HCT116 (cell line): ENCODE data around the gene GPR107. TPM values are rescaled to one million over a fixed set of nuclear protein-coding genes. Genes with fewer than 3 reads are reported as not detected.

ENCODE experiments used
- ATAC-seq: fragments of 200-7000 bp; cut with Tn5 transposase; 2 replicates; pipeline ENCODE4 v1.9.1; 2020; ENCODE audit warnings: mild to moderate bottlenecking, moderate library complexity
- BruUV-seq: library from RNA; stranded (reverse); fragments of 400-500 nt; replicated peaks from 2 replicates; lab custom pipeline; 2021; lab: Mats Ljungman, UMichigan
- CTCF ChIA-PET: fragments of 300-600 bp; sonication (Branson Sonifier 250); formaldehyde crosslinking; loops from one replicate; lab custom pipeline; 2021; ENCODE audit warnings: antibody characterized with exemption; lab: Charles Lee
- POLR2A ChIA-PET: fragments of 300-600, 350-600 bp; sonication (Branson Sonifier 250); formaldehyde crosslinking; loops from one replicate; lab custom pipeline; 2021; ENCODE audit warnings: antibody characterized with exemption; lab: Charles Lee
- RAD21 ChIA-PET, 2 experiments: fragments of 300-600 bp; sonication (Branson Sonifier 250); formaldehyde crosslinking; loops; one replicate each; lab custom pipeline; 2023; ENCODE audit warnings: low total read pairs in 2 of 2; ENCODE audit not compliant: uncharacterized antibody in 2 of 2, unreplicated experiment in 2 of 2, low non-redundant PET in 1 of 2; lab: Charles Lee
- DNase-seq: peaks from one replicate; pipeline ENCODE4 v3.0.0-alpha.2; 2010; ENCODE audit warnings: low read depth, low spot score
- H2AFZ ChIP-seq: fragments of 200-600 bp; shearing (Covaris generic), sonication (generic); 2 replicates; pipeline ENCODE4 v1.6.1; 2017; ENCODE audit warnings: low read depth, mixed run types, mixed read lengths, antibody characterized with exemption, low read length; ENCODE audit not compliant: poor library complexity, severe bottlenecking
- H3K27ac ChIP-seq: 2 replicates; pipeline ENCODE4 v1.5.1; 2012; ENCODE audit warnings: low read depth, low read length
- H3K27me3 ChIP-seq: fragments of 200-600 bp; sonication (generic); 2 replicates; pipeline ENCODE4 v1.6.1; 2016; ENCODE audit warnings: mixed run types, low read length, mixed read lengths; ENCODE audit not compliant: insufficient read depth
- H3K36me3 ChIP-seq, 2 experiments: fragments of 200-500 bp in 1 of 2; fragments of 200-600 bp in 1 of 2; sonication (Bioruptor generic) in 1 of 2; sonication (generic) in 1 of 2; 2 replicates each; pipeline versions ENCODE4 v1.5.1 to v1.6.1; 2014 to 2016; ENCODE audit warnings: low read length in 2 of 2, inconsistent platforms in 1 of 2, mixed read lengths in 1 of 2, mixed run types in 1 of 2; ENCODE audit not compliant: insufficient read depth in 2 of 2, control insufficient read depth in 1 of 2
- H3K4me1 ChIP-seq, 2 experiments: fragments of 200-600 bp in 1 of 2; sonication (generic) in 1 of 2; 2 replicates each; pipeline versions ENCODE4 v1.5.1 to v1.6.1; 2012 to 2017; ENCODE audit warnings: low read length in 2 of 2, inconsistent platforms in 1 of 2, mild to moderate bottlenecking in 1 of 2, mixed read lengths in 1 of 2, mixed run types in 1 of 2, moderate library complexity in 1 of 2; ENCODE audit not compliant: insufficient read depth in 2 of 2, control insufficient read depth in 1 of 2
- H3K4me2 ChIP-seq: fragments of 200-600 bp; sonication (generic); 2 replicates; pipeline ENCODE4 v1.6.1; 2017; ENCODE audit warnings: mixed run types, low read length, mixed read lengths
- H3K4me3 ChIP-seq, 2 experiments: fragments of 200-600 bp in 1 of 2; sonication (generic) in 1 of 2; replicated peaks in 1 of 2; 2 replicates each; pipeline ENCODE4 v1.5.1; 2011 to 2016; ENCODE audit warnings: low read length in 2 of 2, control low read depth in 1 of 2, low read depth in 1 of 2, mild to moderate bottlenecking in 1 of 2, mixed read lengths in 1 of 2, mixed run types in 1 of 2
- H3K79me2 ChIP-seq: fragments of 200-600 bp; sonication (generic); 2 replicates; pipeline ENCODE4 v1.6.1; 2017; ENCODE audit warnings: mild to moderate bottlenecking, mixed run types, low read length, moderate library complexity, mixed read lengths; ENCODE audit not compliant: insufficient read depth
- H3K9ac ChIP-seq: fragments of 200-600 bp; sonication (generic); 2 replicates; pipeline ENCODE4 v1.6.1; 2016; ENCODE audit warnings: low read length, mixed read lengths
- H3K9me2 ChIP-seq: fragments of 200-600 bp; sonication (generic), shearing (Covaris generic); 2 replicates; pipeline ENCODE4 v1.6.1; 2017; ENCODE audit warnings: mixed run types, mild to moderate bottlenecking, moderate library complexity; ENCODE audit not compliant: insufficient read depth
- H3K9me3 ChIP-seq, 2 experiments: fragments of 200-500 bp in 1 of 2; fragments of 200-600 bp in 1 of 2; sonication (Bioruptor generic) in 1 of 2; sonication (generic) in 1 of 2; 2 replicates each; pipeline ENCODE4 v1.6.1; 2014 to 2017; ENCODE audit warnings: low read length in 2 of 2, mixed read lengths in 2 of 2, inconsistent platforms in 1 of 2, low read depth in 1 of 2, mild to moderate bottlenecking in 1 of 2, mixed run types in 1 of 2, moderate library complexity in 1 of 2; ENCODE audit not compliant: control insufficient read depth in 1 of 2, insufficient read depth in 1 of 2
- H4K20me1 ChIP-seq: fragments of 200-600 bp; sonication (generic), shearing (Covaris generic); 2 replicates; pipeline ENCODE4 v1.6.1; 2017; ENCODE audit warnings: mixed run types, mild to moderate bottlenecking, moderate library complexity; ENCODE audit not compliant: insufficient read depth
- CBX3 ChIP-seq: IDR thresholded peaks from 2 replicates; pipeline ENCODE4 v1.6.1; 2012; ENCODE audit warnings: low read depth
- EGR1 ChIP-seq: IDR thresholded peaks from 2 replicates; pipeline ENCODE4 v1.6.1; 2012; ENCODE audit warnings: low read depth
- EZH2 ChIP-seq: fragments of 200-600 bp; sonication (generic); IDR thresholded peaks from 2 replicates; pipeline ENCODE4 v1.6.1; 2017; ENCODE audit warnings: antibody characterized with exemption, mixed run types
- FOSL1 ChIP-seq: IDR thresholded peaks from 2 replicates; pipeline ENCODE4 v1.6.1; 2012; ENCODE audit warnings: low read depth
- JUND ChIP-seq: IDR thresholded peaks from 2 replicates; pipeline ENCODE4 v1.6.1; 2012
- POLR2A ChIP-seq: IDR thresholded peaks from 2 replicates; pipeline ENCODE4 v1.7.0; 2011; ENCODE audit warnings: borderline replicate concordance; ENCODE audit not compliant: insufficient read depth, insufficient read length; ENCODE audit errors: extremely low read depth
- POLR2AphosphoS5 ChIP-seq: IDR thresholded peaks from 2 replicates; pipeline ENCODE4 v1.6.1; 2011; ENCODE audit warnings: mild to moderate bottlenecking, low read depth, low read length, moderate library complexity
- RAD21 ChIP-seq: IDR thresholded peaks from 2 replicates; pipeline ENCODE4 v1.6.1; 2012; ENCODE audit warnings: low read depth, mild to moderate bottlenecking
- SIN3A ChIP-seq: IDR thresholded peaks from 2 replicates; pipeline ENCODE4 v1.6.1; 2012; ENCODE audit warnings: low read depth
- SP1 ChIP-seq: IDR thresholded peaks from 2 replicates; pipeline ENCODE4 v1.6.1; 2012; ENCODE audit warnings: low read depth
- SRF ChIP-seq: IDR thresholded peaks from 2 replicates; pipeline ENCODE4 v1.6.1; 2012; ENCODE audit warnings: low read depth
- YY1 ChIP-seq: IDR thresholded peaks from 2 replicates; pipeline ENCODE4 v1.6.1; 2011; ENCODE audit warnings: low read length, low read depth, moderate library complexity, mild to moderate bottlenecking; ENCODE audit not compliant: insufficient replicate concordance; ENCODE audit errors: extremely low read depth
- ZNF274 ChIP-seq: fragments of 200-500 bp; sonication (Bioruptor generic); IDR thresholded peaks from 2 replicates; pipeline ENCODE4 v1.6.1; 2014; ENCODE audit warnings: mild to moderate bottlenecking, low read depth, low read length, inconsistent platforms
- intact Hi-C: fragments of 100-400 bp; cut with micrococcal nuclease; formaldehyde crosslinking; loops from 2 replicates; pipeline ENCODE4 v1.10.0; 2022
- total RNA-seq: library from RNA; stranded (reverse); gene quantifications from one replicate; pipeline ENCODE4 v1.2.1, GENCODE V29; 2021; ENCODE audit not compliant: unreplicated experiment
- TF ChIP-seq, protein P1 (sequence below): IDR thresholded peaks from 2 replicates; pipeline ENCODE4 v1.6.1; 2012
- TF ChIP-seq, protein P2 (sequence below), 3 experiments: fragments of 200-600 bp in 1 of 3; sonication (generic) in 1 of 3; IDR thresholded peaks in 2 of 3; conservative IDR thresholded peaks in 1 of 3; 2 replicates each; pipeline ENCODE4 v1.5.1; 2012 to 2017; ENCODE audit warnings: low read depth in 2 of 3, low read length in 2 of 3, antibody characterized with exemption in 1 of 3, borderline replicate concordance in 1 of 3, control low read depth in 1 of 3, mild to moderate bottlenecking in 1 of 3, mixed read lengths in 1 of 3, mixed run types in 1 of 3, moderate library complexity in 1 of 3; ENCODE audit not compliant: insufficient read depth in 1 of 3

GPR107 gene
- total RNA-seq, 1 experiment from 2014 or later, result 32.5 TPM

DNA sequence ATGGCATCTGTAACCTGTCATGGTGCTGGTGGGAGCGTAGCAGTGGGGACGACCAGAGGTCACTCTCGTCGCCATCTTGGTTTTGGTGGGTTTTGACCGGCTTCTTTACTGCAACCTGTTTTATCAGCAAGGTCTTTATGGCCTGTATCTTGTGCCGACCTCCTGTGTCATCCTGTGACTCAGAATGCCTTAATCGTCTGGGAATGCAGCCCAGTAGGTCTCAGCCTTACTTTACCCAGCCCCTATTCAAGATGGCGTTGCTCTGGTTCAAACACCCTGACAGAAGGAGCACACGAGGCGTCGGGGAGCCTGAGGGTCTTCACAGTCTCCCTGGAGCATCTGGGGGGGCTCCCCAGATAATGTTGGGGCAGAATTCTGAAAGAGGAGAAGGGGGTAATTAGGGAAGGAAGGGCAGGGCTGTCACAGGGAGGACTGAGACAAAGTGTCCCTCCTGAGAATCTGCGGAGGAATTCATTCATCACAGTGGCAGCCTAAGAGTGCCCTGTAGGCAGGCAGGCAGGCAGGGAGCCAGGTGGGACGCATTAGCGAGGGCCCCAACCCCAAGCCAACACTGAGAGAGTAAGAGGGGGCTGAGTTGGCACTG, 97.2 kb downstream of the GPR107 start:
- Histone ChIP-seq H3K9me3 (no peaks in the 10 kb centered on the region), H3K79me2 (no peaks in the 10 kb centered on the region), H3K36me3 (no peaks in the 10 kb centered on the region), H3K27ac (no peak overlapping the region), H3K27me3 (0 out of 2 replicates have a peak, but pooled peaks cover 9% of the 10 kb centered on the region), H3K4me1 (peaks cover 4 to 20% of the 10 kb centered on the region in 2 experiments; a peak in 2 of 4 replicates), H3K9me2 (no peaks in the 10 kb centered on the region), H3K4me2 (peak overlapping the region; percentile 52), H4K20me1 (no peaks in the 10 kb centered on the region), H3K9ac (0 out of 2 replicates have a peak overlapping the region, but pooled peaks have one; percentile 38), H2AFZ (peak overlapping the region; percentile 94), H3K4me3 (no peak overlapping the region)
- peak; percentile 16 for DNase-seq
- TF ChIP-seq EGR1, result no peak
- TF ChIP-seq SIN3A, result no peak
- TF ChIP-seq FOSL1, result peak; percentile 85
- TF ChIP-seq SP1, result 0 out of 2 replicates have a peak, but pooled peaks have one; percentile 37
- TF ChIP-seq YY1, result peak; percentile 81
- TF ChIP-seq POLR2A, result no peak
- TF ChIP-seq POLR2AphosphoS5, result 0 out of 2 replicates have a peak, but pooled peaks have one; percentile 18
- no peak for TF ChIP-seq ZNF274
- no peak for TF ChIP-seq RAD21
- no peak for TF ChIP-seq SRF
- peak; percentile 73 for TF ChIP-seq JUND
- TF ChIP-seq, protein P1, sequence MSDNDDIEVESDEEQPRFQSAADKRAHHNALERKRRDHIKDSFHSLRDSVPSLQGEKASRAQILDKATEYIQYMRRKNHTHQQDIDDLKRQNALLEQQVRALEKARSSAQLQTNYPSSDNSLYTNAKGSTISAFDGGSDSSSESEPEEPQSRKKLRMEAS, result peak; percentile 48; the same call in 1 of the 2 replicates
- TF ChIP-seq, protein P2, sequence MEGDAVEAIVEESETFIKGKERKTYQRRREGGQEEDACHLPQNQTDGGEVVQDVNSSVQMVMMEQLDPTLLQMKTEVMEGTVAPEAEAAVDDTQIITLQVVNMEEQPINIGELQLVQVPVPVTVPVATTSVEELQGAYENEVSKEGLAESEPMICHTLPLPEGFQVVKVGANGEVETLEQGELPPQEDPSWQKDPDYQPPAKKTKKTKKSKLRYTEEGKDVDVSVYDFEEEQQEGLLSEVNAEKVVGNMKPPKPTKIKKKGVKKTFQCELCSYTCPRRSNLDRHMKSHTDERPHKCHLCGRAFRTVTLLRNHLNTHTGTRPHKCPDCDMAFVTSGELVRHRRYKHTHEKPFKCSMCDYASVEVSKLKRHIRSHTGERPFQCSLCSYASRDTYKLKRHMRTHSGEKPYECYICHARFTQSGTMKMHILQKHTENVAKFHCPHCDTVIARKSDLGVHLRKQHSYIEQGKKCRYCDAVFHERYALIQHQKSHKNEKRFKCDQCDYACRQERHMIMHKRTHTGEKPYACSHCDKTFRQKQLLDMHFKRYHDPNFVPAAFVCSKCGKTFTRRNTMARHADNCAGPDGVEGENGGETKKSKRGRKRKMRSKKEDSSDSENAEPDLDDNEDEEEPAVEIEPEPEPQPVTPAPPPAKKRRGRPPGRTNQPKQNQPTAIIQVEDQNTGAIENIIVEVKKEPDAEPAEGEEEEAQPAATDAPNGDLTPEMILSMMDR (IDR thresholded peaks at IDR 0.05 in 2 of 3, conservative IDR thresholded peaks at IDR 0.05 in 1 of 3; ENCODE audit: borderline replicate concordance in 1 of 3, insufficient read depth in 1 of 3, low read depth in 2 of 3, low read length in 2 of 3), result no peak
- no peak for TF ChIP-seq EZH2
- TF ChIP-seq CBX3, result no peak
- ChIA-PET POLR2A (no interaction called here), CTCF (no interaction called here), RAD21 (no interaction called here)
- intact Hi-C loops, result no loop called here
- peak; percentile 70 for ATAC-seq
- no TSS peak for BruUV-seq
